NCI-H1092 (cell line): Measurements from ENCODE around the gene PLEK.
"Not testable (repeated sequence)": the region's sequence is repeated elsewhere in the genome, so short reads cannot be mapped to it uniquely, and the experiment has no call there.

Source experiments
- DNase-seq: peaks from one replicate; lab custom pipeline; 2025; lab: John Stamatoyannopoulos, UW

The PLEK gene

GRCh38 chr2:68352651-68353391 is 12.3 kb upstream of the PLEK start:
- DNase-seq = no peak

DNA sequence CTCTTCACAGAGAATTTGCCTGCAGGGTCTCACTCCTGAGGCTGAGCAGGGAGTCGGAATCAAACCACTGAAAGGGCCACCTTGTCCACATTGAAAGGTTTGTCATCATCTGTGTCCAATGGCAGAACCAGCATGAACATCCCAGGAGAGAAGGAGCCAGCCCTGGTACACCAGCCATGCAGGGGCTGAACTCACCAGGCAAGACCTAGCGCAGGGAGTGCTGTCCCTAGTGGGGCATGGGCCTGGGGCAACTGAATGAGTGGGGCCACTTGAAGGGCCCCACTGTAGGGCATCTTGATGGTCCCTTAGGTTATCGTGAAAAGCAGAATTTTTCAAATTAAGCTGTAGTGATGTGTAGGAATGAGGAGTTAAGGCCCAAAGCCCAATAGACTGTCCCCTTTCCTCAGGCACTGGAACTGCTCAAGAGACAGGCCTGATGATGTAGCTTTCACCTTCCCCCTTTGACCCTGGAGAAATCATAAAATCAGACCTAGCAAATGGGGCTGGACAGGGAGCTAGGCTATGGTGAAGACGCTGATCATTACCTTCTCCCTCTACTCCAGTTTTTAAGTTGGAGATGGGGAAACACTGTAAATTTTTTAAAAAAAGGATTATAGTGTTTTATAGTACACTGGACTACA is 8.4 kb upstream of the PLEK start:
- DNase-seq = no peak

DNA sequence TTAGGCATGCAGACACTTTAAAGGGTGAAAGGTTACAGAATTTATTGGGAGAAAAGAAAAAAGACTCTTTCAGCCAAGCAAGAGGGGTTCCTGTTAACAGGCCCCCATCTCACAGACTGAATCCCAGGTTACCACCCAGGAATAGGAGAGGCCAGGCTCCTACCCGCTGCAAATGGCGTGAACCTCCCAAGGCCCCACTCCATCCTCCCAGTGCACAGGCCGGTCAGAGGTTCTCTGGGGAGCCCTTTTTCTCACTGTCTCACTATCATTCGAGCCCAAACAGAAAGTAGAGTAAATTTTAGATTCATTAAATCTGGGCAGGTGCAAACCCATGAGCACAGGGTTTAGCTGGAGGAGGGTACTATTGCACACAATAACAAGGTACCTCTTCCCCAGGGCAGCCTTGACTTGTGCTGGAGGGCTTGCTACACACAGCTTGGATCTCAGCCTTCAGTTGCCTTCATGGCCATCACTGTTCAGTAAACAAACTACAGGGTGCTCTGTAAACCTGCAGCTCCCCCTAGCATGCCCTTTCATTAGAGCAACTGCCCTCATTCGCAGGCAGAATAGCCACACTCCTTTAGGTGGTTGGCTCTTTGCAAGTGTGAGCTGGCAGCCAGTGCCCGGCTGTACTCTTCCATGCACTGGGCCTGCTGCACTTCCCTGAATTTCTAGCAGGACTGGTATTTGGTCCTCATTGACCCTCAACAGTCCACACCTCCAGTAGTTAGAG is 7.3 kb upstream of the PLEK start:
- peak; percentile 18 for DNase-seq

GRCh38 chr2:68359889-68360288 is 5.2 kb upstream of the PLEK start:
- no peak for DNase-seq

DNA sequence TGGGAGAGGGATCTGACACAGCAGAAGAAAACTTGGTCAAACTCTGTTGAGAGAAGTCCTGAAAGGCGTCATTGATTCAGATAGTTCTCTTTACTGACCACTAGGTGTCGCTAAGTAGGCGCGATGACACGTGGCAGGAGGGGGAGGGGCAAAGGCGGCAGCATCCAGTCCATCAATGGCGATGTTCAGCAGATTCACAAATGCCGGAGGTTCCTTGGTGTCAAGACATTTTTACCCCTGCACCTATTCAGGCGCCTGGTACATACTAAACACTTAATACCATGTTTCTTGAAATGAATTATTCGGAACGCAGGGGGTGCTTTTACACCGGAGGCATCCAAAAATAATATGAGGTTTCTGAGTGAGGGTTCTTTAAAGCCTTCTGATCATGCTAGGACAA is 3.0 kb upstream of the PLEK start:
- DNase-seq = peak; percentile 52

DNA sequence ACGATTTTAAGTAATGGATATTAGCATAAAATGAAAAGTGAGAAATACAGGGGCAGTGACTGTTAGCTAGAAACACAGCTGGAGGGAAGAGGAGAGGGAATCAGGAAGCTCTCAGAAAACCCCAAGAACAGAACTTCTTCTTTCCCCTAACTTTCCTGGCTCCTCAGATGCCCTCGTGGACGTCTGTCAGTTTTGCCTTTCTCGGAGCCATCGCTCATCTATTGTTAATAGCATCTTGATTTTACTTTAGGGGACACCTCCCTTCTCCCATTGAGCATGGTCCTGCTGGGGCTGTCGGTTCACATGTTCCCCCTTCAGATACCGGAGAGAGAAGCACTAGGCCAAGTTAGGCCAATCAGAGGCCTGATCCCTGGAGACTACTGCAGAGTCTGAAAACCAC is 2.3 kb upstream of the PLEK start:
- DNase-seq = no peak

GRCh38 chr2:68363721-68364120 is 1.4 kb upstream of the PLEK start:
- DNase-seq = no peak

DNA sequence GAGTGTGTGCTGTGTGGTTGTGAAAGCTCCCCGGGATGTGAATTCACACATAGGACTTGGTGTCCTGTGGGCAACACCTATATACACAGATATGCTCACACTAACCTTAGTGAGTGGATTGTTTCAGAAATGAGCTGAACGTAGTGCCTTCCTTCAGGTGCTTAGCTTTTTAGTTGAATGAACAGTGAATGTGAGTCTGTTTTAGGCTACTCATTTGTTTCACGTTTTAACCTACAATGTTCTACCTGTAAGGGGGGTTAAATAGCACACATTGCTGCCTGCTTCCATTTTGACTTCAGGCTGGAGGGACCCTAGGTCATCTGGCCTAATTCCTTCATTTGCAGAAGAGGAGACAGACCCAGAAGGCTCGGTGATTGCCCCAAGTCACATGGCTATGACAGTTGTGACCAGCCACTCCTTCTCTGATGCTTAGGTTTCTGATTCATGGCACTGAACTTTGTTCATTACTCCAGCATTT is 1.0 kb downstream of the PLEK start:
- DNase-seq = no peak

DNA sequence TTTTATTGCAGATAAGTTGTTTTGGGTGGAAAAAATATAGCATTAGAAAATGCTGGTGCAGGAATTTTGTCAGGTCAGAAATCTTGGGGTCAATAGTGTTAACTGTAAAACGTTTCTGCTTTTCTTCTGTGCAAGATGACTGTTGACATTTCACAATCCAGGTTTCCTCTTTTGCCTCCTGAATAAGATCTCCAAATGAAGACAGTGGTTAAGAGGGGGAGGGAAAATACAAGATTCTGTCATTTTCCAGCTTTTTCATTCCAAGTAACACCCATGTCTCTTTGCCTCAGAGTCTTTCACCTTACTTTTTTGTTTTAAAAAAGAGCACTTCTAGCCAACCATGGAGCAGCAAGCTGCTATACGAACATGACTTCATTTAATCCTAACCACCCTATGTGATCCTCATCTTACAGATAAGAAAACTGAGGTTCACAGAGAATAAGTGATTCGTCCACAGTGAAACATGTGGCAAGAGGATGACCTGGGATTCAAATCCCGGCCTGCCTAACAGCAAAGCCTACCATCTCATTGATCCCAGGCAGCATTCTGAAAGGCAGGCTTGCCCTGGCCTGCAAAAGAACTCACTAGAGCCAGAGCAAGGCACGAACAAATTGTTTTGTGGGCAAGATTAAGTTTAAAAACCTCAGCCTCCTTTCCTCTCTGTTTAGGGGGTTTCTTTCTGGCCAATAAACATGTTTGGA is 3.0 kb downstream of the PLEK start:
- no peak for DNase-seq

DNA sequence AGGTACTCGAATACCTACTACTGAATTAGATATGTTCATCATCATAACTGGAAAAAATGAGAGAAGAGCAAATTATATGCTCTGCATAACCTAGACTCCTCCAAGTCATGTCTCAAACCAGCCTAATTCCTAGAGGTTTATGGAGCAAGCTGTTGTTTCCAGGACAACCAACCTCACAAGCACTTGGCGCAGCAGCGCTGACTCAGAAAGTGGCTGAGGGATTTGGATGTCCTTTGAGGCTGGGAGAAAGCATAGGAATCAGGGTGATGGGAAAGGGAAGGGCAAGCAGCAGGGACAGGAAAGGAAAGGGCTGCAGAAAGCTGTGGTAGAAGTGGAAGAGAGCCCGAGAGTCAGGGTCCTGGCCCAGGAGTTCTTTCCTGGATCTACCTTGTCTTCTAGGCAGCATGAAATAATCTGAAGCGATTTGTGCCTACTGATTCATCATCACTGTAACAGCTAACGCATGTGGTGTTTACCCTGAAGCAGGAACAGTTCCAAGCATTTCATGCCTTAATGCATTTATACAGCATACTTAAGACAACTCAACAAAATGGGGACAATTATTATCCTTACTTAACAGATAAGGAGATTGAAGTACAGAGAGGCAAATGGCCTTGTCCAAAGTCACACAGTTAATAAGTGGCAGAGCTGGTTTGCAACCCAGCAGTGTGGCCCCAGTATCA is 3.7 kb downstream of the PLEK start:
- DNase-seq = no peak

DNA sequence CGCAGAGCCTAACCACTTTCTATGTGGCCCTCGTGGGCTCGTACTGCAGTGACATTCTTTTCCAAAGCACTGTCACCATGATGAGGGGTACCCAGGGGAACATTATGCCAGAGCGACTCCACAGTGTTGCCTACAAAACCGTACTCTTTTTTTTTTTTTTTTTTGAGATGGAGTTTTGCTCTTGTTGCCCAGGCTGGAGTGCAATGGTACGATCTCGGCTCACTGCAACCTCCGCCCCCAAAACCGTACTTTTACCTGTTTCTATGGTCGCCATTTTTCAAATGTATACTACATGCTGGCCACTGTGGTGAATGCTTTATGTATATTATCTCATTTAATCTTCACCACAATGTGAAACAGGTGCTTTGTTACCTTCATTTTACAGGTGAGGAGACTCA is 4.3 kb downstream of the PLEK start:
- DNase-seq = no peak

DNA sequence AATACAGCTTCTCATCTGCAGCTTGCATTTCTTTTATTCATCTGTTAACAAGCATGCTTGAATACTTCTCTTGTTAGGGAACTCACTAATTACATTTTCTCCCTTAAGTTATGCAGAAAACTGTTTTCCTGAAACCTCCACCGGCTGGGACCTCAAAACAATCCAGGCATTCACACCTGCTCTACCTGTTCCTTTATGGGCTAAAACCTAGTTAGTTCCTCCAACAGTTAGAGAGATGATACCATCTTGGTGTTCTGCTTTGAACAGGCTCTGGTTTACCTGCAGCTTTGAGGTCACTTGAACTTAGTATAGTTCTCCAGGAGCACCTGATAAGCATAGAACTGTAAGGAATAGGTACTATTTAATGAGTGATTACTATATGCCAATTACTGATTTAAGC is 6.1 kb downstream of the PLEK start:
- no peak for DNase-seq

DNA sequence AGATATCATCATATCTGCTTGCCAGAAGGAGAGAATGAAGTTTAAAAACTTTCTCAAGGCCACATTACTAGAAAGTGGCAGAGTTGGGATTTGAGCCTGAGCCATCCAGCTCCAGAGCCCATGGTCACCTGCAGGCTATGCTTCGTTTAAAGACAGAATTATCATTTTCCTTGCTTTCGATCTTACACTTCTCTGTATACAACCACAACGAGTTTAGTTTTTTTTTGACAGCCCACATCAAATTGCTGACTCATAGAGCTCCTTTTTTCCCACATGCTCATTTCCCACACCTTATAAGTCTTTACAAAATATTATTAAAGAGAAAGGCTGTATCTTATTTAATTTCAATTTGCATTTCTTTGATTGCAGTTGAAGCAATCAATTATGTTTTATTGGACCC is 6.5 kb downstream of the PLEK start:
- no peak for DNase-seq

- DNase-seq = no peak
Observed at GRCh38 chr2:68372485-68372884, 7.4 kb downstream of the PLEK start.

GRCh38 chr2:68374184-68374583 is 9.1 kb downstream of the PLEK start:
- no peak for DNase-seq

GRCh38 chr2:68375582-68375981 is 10.5 kb downstream of the PLEK start:
- DNase-seq = no peak

GRCh38 chr2:68377137-68377780 is 12.2 kb downstream of the PLEK start:
- DNase-seq = no peak

- not testable (repeated sequence) for DNase-seq
Observed at GRCh38 chr2:68378779-68379178, 13.7 kb downstream of the PLEK start.

- no peak for DNase-seq
Observed at GRCh38 chr2:68379184-68379708, 14.2 kb downstream of the PLEK start.

DNA sequence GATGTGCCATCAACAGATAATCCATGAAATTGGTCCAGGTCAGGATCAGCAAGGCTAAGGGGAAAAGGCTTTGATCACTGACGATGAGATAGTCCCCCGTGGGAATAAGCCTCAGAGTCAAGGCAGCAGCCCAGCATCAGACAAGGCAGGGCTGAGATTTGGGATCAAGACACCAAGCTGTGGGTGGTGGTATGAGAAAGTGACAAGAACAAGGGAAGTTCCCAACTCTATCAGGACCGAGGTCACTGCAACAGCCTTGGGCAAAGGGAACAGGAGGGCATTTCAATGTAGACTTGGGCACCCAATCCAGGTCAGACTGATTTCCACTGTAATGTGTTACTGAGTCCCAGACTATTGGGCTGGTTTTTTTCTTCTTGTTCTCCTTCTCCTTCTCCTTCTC is 18.7 kb downstream of the PLEK start:
- no peak for DNase-seq

GRCh38 chr2:68384485-68385107 is 19.5 kb downstream of the PLEK start:
- DNase-seq = no peak
